Esophagus squamous epithelium (tissue), 5 donors: ENCODE measurements around the gene DUSP10. TPM values are rescaled to one million over a fixed set of nuclear protein-coding genes. Genes with fewer than 3 reads are reported as not detected.

ENCODE experiments used
- DNase-seq: peaks from one replicate; lab custom pipeline; 2025; lab: John Stamatoyannopoulos, UW
- H3K27ac ChIP-seq, 4 donors: fragments of 200-600 bp; sonication (generic); one replicate each; pipeline ENCODE4 v1.5.1; 2016 to 2019; ENCODE audit warnings: mild to moderate bottlenecking in 1 of 4
- H3K27me3 ChIP-seq, 4 donors: fragments of 200-600 bp; sonication (generic); 1 replicate in 3 of 4; 2 replicates in 1 of 4; pipeline versions ENCODE4 v1.5.1 to v1.6.0; 2017 to 2021; ENCODE audit warnings: antibody characterized with exemption in 1 of 4
- H3K36me3 ChIP-seq, 3 donors: fragments of 200-600 bp; sonication (generic); one replicate each; pipeline ENCODE4 v1.5.1; 2016 to 2019
- H3K4me1 ChIP-seq, 3 donors: fragments of 200-600 bp; sonication (generic); one replicate each; pipeline ENCODE4 v1.5.1; 2017 to 2019
- H3K4me3 ChIP-seq, 4 donors: fragments of 200-600 bp; sonication (generic); 1 replicate in 3 of 4; 2 replicates in 1 of 4; pipeline ENCODE4 v1.5.1; 2016 to 2019; ENCODE audit warnings: mild to moderate bottlenecking in 2 of 4, moderate library complexity in 1 of 4
- H3K9me3 ChIP-seq, 3 donors: fragments of 200-600 bp; sonication (generic); one replicate each; pipeline ENCODE4 v1.5.1; 2016 to 2019
- POLR2A ChIP-seq, 4 donors: fragments of 450-650 bp; IDR thresholded peaks; one replicate each; pipeline ENCODE4 v1.6.1; 2017; ENCODE audit warnings: antibody characterized with exemption in 4 of 4, mild to moderate bottlenecking in 4 of 4, moderate library complexity in 3 of 4
- WGBS, 2 donors: methylation state at CpG; one replicate each; pipeline ENCODE4 v1.1.5; 2018; 5-methylcytosine and 5-hydroxymethylcytosine counted together
- intact Hi-C: fragments of 100-400 bp; cut with DNase I; formaldehyde crosslinking; loops from one replicate; pipeline ENCODE4 v1.15.0; 2022
- total RNA-seq, 4 donors: library from RNA; depleted of rRNA; stranded (reverse); fragments of >200 nt; gene quantifications; one replicate each; pipeline ENCODE4 v1.1.0, GENCODE V29; 2016
- TF ChIP-seq, protein P1 (sequence below), 6 experiments: fragments of 450-650 bp in 4 of 6; fragments of 200-600 bp in 2 of 6; sonication (generic) in 2 of 6; IDR thresholded peaks; one replicate each; pipeline ENCODE4 v1.5.1; 2016 to 2019; ENCODE audit warnings: antibody characterized with exemption in 6 of 6, mild to moderate bottlenecking in 4 of 6, moderate library complexity in 4 of 6
- donor health status: DM: yes; HTN: yes; CAD: no.

Gene DUSP10
- total RNA-seq, 4 donors from 2014 or later = 1.4 to 7.4 (median 4.9) TPM

DNA sequence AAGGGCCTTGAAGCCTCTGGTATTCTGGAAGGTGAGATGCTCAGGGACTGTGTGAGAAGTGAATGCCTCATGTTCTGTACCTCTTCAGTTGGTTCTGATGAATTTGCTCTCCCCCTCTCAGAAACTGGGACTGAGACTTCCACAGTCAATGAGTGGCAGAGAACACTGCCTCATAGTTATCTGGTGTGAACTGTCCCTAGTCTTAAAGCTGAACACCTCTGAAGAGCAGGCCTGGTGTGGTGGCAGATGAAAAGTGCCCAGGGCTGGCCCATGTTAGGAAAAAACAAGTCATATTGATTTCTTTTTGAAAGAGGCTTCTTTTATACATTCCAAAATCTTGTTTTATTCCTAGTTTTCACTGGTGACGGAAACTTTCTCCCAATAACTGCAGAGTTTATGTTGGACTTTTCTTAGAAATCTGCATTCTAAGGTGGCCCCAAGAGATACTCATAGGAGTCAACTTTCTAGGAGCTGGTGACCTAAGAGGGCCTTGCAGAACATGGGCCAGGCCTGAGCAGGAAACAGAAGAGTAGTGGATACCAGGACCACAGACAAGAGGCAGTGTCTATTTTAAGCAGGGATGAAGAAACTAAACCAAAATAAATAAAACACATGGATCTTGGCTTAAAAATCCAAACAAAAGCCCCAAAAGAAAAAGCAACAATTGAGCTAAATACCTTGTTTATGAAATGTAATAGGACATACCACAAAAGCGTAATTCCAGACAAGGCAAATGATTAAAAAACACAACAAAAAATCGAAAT lies 19.5 kb downstream of the DUSP10 start:
- 78 to 93% methylated on average over 3 of the region's 3 CpGs for WGBS, 2 donors
- no peak for DNase-seq
- H3K9me3 ChIP-seq = peaks cover 0 to 7% (median 0%) of the 10 kb centered on the region in 3 donors
- H3K4me3 ChIP-seq = no peak overlapping the region
- peaks cover 4 to 74% (median 53%) of the 10 kb centered on the region in 3 donors for H3K4me1 ChIP-seq
- intact Hi-C loops = no loop called here
- TF ChIP-seq, protein P1, sequence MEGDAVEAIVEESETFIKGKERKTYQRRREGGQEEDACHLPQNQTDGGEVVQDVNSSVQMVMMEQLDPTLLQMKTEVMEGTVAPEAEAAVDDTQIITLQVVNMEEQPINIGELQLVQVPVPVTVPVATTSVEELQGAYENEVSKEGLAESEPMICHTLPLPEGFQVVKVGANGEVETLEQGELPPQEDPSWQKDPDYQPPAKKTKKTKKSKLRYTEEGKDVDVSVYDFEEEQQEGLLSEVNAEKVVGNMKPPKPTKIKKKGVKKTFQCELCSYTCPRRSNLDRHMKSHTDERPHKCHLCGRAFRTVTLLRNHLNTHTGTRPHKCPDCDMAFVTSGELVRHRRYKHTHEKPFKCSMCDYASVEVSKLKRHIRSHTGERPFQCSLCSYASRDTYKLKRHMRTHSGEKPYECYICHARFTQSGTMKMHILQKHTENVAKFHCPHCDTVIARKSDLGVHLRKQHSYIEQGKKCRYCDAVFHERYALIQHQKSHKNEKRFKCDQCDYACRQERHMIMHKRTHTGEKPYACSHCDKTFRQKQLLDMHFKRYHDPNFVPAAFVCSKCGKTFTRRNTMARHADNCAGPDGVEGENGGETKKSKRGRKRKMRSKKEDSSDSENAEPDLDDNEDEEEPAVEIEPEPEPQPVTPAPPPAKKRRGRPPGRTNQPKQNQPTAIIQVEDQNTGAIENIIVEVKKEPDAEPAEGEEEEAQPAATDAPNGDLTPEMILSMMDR (IDR thresholded peaks at IDR 0.05) = no peak
- TF ChIP-seq POLR2A (IDR thresholded peaks at IDR 0.05) = no peak
- no peaks in the 10 kb centered on the region for H3K36me3 ChIP-seq
- peak overlapping the region in 3 of 4 donors; percentile 14 to 51 (median 26) for H3K27ac ChIP-seq
- no peaks in the 10 kb centered on the region for H3K27me3 ChIP-seq

GRCh38 chr1:221720545-221720944 lies 21.3 kb downstream of the DUSP10 start:
- peaks cover 0 to 7% (median 0%) of the 10 kb centered on the region in 3 donors for H3K9me3 ChIP-seq
- H3K36me3 ChIP-seq = no peaks in the 10 kb centered on the region
- H3K4me3 ChIP-seq = no peak overlapping the region
- no peaks in the 10 kb centered on the region for H3K27me3 ChIP-seq
- intact Hi-C loops = no loop called here
- 90 to 95% methylated on average over 2 of the region's 2 CpGs for WGBS, 2 donors
- H3K27ac ChIP-seq = no peak overlapping the region
- H3K4me1 ChIP-seq = peaks cover 18 to 76% (median 51%) of the 10 kb centered on the region in 3 donors
- no peak for TF ChIP-seq POLR2A (IDR thresholded peaks at IDR 0.05)
- TF ChIP-seq, protein P1 (IDR thresholded peaks at IDR 0.05) = no peak
- DNase-seq = no peak

DNA sequence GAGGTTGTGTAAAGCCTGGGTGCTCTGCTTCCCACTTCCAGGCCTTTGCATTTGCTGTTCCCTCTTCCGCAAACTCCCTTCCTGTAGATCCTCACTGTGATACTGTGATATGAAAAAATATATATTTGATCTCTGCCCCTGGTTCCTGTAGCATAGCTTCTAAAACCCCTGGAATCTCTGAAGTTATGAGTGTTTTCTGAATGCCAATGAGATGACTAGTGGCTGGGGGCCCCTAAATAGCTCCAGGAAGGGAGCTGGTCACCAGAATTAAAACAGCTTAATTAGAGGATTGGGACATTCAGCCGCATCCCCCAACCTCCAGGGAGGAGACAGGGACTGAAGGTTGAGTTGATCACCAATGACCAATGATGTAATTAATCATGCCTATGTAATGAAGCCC lies 21.9 kb downstream of the DUSP10 start:
- intact Hi-C loops = no loop called here
- WGBS, 2 donors = 84 to 88% methylated on average over 2 of the region's 2 CpGs
- DNase-seq = no peak
- TF ChIP-seq POLR2A (IDR thresholded peaks at IDR 0.05) = no peak
- TF ChIP-seq, protein P1 (IDR thresholded peaks at IDR 0.05) = no peak
- no peak overlapping the region for H3K4me3 ChIP-seq
- H3K27ac ChIP-seq = no peak overlapping the region
- H3K9me3 ChIP-seq = peaks cover 0 to 7% (median 0%) of the 10 kb centered on the region in 3 donors
- peaks cover 18 to 76% (median 48%) of the 10 kb centered on the region in 3 donors for H3K4me1 ChIP-seq
- H3K36me3 ChIP-seq = no peaks in the 10 kb centered on the region
- H3K27me3 ChIP-seq = no peaks in the 10 kb centered on the region

DNA sequence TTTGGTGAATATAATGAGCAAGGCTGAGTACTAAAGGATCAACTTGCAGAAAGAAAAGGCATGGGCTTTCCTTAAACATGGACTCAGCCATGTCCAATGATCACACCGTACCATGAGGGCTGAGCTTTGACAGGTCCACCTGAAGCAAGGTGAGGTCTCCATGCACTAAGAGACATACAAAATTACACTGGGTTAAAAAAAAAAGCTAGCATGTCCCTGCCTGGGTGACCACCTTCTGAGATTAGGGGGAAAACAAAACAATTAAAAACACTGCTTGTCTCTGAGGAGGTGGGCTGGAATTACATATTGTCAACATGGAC lies 22.7 kb downstream of the DUSP10 start:
- Histone ChIP-seq H3K4me1 (peaks cover 18 to 73% (median 45%) of the 10 kb centered on the region in 3 donors), H3K36me3 (no peaks in the 10 kb centered on the region), H3K9me3 (peaks cover 0 to 7% (median 0%) of the 10 kb centered on the region in 3 donors), H3K27ac (peak overlapping the region in 3 of 4 donors; percentile 62 to 76 (median 62)), H3K27me3 (no peaks in the 10 kb centered on the region), H3K4me3 (no peak overlapping the region)
- DNase-seq = no peak
- TF ChIP-seq, protein P1 (IDR thresholded peaks at IDR 0.05) = no peak
- no peak for TF ChIP-seq POLR2A (IDR thresholded peaks at IDR 0.05)
- 60 to 73% methylated on average over 1 of the region's 1 CpG for WGBS, 2 donors
- intact Hi-C loops = no loop called here
